GM12874 (cell line): Measurements from ENCODE around the gene KCNA2.
A peak's percentile ranks its signal among the peaks of the same experiment; 100 is the strongest.

ENCODE experiments used
- CTCF ChIP-seq: IDR thresholded peaks from 2 replicates; pipeline ENCODE4 v1.5.1; 2011; ENCODE audit warnings: low read depth, mild to moderate bottlenecking, control low read depth, low read length, moderate library complexity; ENCODE audit not compliant: insufficient read depth

The KCNA2 gene

GRCh38 chr1:110627764-110628163 is 21.6 kb upstream of the KCNA2 start:
- TF ChIP-seq CTCF, result no peak

GRCh38 chr1:110626889-110627288 is 20.7 kb upstream of the KCNA2 start:
- TF ChIP-seq CTCF, result no peak

- TF ChIP-seq CTCF, result no peak
Observed at GRCh38 chr1:110620686-110621085, 14.5 kb upstream of the KCNA2 start.

- no peak for TF ChIP-seq CTCF
Observed at GRCh38 chr1:110620250-110620615, 14.1 kb upstream of the KCNA2 start.

GRCh38 chr1:110619412-110620249 is 13.5 kb upstream of the KCNA2 start:
- TF ChIP-seq CTCF, result peak; percentile 96

- TF ChIP-seq CTCF, result no peak
Observed at GRCh38 chr1:110618668-110619067, 12.5 kb upstream of the KCNA2 start.

GRCh38 chr1:110617589-110617988 is 11.4 kb upstream of the KCNA2 start:
- TF ChIP-seq CTCF, result no peak
